GM11168 (cell line): Measurements from ENCODE around the gene ACAD11.
"Not testable (repeated sequence)": the region's sequence is repeated elsewhere in the genome, so short reads cannot be mapped to it uniquely, and the experiment has no call there.

ENCODE experiments used
- in situ Hi-C: fragments of 300-500 bp; cut with MboI; formaldehyde crosslinking; loops from one replicate; pipeline ENCODE4 v1.12.0; 2022; ENCODE audit warnings: low sequenced_read_pairs; ENCODE audit not compliant: unreplicated experiment

The ACAD11 gene

GRCh38 chr3:132615301-132615700, 44.3 kb downstream of the ACAD11 start:
- in situ Hi-C loops, result not testable (repeated sequence)

- in situ Hi-C loops, result not testable (repeated sequence)
These were observed 53.0 kb downstream of the ACAD11 start for GRCh38 chr3:132606620-132607019.

DNA sequence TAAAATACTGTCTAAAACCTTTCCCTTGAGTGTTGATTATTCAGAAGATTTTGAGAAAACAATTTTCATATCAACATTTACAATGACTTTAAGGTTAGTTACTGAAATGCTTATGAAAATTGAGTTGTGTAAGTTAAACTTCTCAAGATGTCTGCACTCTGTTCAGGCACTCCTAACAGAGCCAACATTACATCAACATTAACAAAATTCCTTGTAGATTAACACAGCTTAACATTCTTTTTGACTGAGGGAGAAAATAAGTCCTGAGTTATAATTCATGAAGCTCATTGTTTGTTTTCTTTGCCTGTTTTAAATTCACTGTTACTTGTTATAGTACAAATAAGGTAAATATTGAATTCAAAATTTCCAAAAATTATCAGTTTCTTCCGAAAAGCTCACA, 53.5 kb downstream of the ACAD11 start:
- in situ Hi-C loops, result no loop called here

DNA sequence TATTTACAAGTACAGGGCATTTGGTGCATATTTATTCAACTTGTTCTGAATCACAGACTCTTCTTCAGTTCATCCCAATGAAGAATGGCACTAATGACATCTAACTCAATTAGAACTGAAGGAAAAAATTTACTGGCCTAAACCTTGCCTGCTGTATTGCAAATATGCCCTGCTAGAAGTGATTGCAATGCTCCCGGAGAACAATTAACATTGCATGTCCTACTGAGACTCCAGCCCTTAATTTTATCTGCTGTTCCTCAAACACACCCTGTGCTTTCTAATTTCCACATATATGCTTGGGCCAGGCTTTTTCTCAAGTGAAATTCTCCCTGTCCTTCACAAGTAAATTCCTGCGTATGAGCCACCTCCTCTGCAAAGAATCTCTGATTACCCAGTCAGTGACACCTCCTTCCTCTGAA, 54.2 kb downstream of the ACAD11 start:
- in situ Hi-C loops, result no loop called here

DNA sequence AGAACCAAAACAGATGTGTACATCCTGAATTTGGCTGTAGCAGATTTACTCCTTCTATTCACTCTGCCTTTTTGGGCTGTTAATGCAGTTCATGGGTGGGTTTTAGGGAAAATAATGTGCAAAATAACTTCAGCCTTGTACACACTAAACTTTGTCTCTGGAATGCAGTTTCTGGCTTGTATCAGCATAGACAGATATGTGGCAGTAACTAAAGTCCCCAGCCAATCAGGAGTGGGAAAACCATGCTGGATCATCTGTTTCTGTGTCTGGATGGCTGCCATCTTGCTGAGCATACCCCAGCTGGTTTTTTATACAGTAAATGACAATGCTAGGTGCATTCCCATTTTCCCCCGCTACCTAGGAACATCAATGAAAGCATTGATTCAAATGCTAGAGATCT, 59.0 kb downstream of the ACAD11 start:
- in situ Hi-C loops, result not testable (repeated sequence)

- in situ Hi-C loops, result no loop called here
These were observed 61.4 kb downstream of the ACAD11 start for GRCh38 chr3:132598181-132598580.

- in situ Hi-C loops, result no loop called here
These were observed 61.9 kb downstream of the ACAD11 start for GRCh38 chr3:132597660-132598059.

- in situ Hi-C loops, result no loop called here
These were observed 62.7 kb downstream of the ACAD11 start, which contains the start of gene ACKR4 for GRCh38 chr3:132596816-132597433. Gene ACKR4 (plus strand): TSS chr3:132597270. CDS start chr3:132600398, 3,128 bp downstream.

DNA sequence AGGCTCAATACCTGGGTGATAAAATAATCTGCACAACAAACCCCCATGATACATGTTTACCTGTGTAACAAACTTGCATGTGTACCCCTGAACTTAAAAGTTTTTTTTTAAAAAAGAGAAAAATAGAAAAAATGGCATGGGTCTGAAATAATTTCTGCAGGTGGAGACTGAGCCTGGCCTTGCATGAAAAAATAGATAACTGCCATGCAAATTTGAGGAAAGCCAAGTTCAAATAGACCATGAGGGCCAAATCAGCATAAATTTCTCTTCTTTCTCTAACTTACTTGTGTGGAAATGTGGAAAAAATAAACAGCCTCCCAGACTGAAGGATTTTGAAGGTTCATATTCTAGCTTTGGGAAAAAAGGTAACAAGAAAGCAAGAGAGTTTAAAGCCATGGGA, 63.3 kb downstream of the ACAD11 start:
- in situ Hi-C loops, result no loop called here

DNA sequence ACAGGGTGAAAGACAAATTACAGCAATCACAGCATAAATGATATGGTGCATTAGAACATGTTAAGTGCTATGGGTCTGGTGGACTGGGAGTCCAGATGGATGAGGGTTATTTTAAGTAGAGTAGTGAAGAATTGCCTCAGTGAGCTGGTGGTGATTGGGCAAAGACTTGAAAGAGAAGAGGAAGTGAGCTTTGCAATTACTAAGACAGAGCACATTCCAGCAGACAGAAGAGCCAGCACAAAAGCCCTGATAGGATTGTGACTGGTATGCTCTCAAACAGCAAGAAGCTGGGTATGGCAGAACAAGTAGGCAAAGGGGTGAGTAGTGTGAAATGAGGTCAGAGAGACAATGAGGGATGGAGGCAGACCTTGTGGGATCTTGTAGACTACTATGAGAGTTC, 64.6 kb downstream of the ACAD11 start:
- in situ Hi-C loops, result no loop called here

DNA sequence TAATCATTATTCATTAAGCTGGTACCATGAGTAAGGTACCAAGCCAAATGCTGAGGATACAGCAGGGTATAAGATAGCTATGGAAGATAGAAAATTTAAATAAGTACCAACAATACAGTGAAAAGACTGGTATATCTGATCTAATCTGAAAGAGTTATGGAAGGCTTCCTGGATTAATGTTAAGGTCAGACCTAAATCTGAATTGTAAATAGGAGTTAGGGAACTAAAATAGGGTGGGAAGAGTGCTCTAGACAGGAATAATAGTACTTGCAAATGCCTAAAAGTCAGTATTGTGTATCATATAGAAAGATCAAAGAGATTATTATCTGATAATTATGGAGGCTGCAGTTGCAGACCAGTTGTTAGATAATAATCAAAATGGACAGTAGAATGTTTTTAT, 65.1 kb downstream of the ACAD11 start:
- in situ Hi-C loops, result no loop called here

GRCh38 chr3:132593947-132594323, 65.7 kb downstream of the ACAD11 start:
- in situ Hi-C loops, result no loop called here

DNA sequence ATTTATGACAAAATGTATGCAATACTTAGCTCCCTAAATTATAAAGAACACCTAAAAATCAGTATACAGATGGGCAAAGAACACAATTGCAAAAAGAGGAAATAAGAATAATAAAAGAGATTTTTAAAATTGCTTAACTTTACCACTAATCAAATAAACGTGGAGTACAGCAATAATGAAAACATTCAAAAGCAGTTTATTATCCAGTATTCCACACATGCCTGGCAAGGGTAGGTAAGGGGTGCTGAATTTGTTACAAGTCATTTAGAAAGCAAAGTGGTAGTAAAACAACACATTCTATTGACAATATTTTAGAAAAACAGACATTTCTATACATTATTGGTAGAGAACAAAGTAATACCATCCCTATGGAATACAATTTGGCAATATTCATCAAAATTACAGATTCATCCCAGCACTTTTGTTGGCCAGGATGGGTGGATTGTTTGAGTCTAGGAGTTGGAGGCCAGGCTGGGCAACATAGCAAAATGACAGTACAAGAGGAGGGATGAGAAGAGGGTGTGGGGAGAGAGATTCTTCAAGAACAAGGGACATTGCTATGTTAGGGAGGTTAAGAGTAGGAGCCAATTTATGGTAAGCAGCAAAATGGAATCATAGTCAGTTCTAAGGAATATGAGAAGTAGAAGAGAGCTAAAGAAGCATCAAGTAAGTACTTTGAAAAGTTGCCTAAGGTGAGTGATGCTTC, 66.2 kb downstream of the ACAD11 start:
- in situ Hi-C loops, result no loop called here

GRCh38 chr3:132592216-132592615, 67.4 kb downstream of the ACAD11 start:
- in situ Hi-C loops, result no loop called here

GRCh38 chr3:132587401-132587800, 72.2 kb downstream of the ACAD11 start:
- in situ Hi-C loops, result no loop called here

DNA sequence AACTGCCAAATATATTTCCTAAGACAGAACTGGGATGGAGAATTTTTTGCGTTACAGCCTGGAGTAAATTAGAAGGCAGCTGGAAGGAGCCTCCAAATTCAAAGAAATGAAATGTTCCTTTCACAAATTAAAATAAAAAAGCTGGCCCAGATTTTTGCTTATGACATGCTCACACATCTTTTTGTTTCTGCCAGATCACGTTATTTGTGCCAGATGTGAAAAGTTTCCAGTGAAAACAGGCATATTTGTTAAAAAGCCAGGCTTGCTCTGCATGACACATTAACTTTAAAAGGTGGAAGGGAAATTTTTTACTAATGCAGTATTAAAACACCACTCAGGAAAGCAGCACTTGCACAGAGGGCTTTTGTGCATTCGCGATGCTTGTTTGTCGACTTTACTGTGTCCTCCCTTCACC, 85.8 kb downstream of the ACAD11 start:
- in situ Hi-C loops, result no loop called here

GRCh38 chr3:132570016-132570415, 89.6 kb downstream of the ACAD11 start:
- in situ Hi-C loops, result no loop called here

- in situ Hi-C loops, result no loop called here
These were observed 90.0 kb downstream of the ACAD11 start for GRCh38 chr3:132569580-132569979.

DNA sequence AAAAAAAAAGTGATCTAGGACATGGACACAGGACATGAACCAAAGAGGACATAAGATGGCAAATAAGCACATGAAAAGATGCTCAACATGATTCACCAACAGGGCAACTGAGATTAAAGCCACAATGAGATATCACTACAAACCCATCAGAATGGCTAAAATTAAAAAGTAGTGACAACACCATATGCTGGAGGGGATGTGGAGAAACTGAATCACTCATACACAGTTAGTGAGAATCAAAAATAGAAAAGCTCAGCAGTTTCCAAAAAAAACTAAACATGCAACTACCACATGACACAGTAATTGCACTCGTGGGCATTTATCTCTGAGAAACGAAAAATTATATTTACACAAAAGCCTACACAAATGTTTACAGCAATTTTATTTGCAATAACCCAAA, 90.5 kb downstream of the ACAD11 start:
- in situ Hi-C loops, result no loop called here

DNA sequence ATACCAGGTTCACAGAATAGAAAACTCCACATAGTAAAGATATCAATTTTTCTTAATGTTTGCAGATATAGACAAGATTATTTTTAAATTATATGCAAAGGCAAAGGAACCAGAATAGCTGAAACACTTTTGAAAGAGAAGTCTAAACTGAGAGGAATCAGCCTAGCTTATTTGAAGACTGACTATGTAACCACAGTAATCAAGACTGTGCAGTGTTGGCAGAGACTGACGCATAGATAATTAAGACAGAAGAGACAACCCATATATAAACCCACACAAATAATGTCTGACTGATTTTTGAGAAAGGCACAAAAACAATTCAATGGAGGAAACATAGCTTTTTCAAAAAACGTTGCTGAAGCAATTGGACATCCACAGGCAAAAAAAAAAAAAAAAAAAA, 91.2 kb downstream of the ACAD11 start:
- in situ Hi-C loops, result no loop called here

GRCh38 chr3:132564070-132564465, 95.5 kb downstream of the ACAD11 start:
- in situ Hi-C loops, result no loop called here
